ENCODE results near the gene GALT.

The GALT gene

DNA sequence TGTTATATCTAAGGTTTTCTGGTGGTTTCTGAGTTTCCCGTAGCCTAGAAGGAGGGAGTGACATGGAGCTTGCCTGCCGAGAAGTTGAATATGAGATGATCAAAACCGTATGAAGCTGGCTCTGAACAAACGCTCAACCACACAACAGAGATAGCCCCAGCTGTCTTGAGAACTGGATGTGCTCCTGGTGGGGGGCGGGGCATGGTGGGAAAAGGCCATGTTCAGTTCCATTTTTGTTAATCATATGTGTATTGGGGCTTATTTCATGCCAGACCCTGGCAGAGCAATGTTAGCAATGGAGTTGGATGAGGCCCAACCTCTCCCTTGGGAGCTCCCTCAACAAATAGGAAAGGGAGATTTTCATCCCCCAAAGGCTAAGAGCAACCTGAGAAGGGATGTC, 39.8 kb downstream of the GALT start:
- DNase-seq, result no peak

DNA sequence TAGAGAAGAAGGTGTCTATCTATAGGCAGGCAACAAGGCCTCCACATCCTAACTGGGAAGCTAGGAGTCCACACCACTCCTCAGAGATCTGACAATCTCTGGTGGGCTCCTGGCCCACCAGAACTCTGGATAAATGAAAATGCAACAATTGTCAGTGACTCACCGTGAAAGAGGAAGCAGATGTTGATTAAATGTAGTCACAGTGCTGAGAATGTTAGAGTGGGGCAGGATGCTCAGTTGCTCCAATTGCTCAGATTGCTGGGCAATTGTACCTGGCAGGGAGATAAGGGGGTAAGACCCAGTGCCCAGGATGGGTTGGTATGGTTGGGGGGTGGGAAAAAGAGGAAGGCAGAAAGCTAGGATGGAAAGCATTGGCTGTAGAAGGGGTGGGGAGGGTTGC, 40.3 kb downstream of the GALT start:
- DNase-seq, result no peak

DNA sequence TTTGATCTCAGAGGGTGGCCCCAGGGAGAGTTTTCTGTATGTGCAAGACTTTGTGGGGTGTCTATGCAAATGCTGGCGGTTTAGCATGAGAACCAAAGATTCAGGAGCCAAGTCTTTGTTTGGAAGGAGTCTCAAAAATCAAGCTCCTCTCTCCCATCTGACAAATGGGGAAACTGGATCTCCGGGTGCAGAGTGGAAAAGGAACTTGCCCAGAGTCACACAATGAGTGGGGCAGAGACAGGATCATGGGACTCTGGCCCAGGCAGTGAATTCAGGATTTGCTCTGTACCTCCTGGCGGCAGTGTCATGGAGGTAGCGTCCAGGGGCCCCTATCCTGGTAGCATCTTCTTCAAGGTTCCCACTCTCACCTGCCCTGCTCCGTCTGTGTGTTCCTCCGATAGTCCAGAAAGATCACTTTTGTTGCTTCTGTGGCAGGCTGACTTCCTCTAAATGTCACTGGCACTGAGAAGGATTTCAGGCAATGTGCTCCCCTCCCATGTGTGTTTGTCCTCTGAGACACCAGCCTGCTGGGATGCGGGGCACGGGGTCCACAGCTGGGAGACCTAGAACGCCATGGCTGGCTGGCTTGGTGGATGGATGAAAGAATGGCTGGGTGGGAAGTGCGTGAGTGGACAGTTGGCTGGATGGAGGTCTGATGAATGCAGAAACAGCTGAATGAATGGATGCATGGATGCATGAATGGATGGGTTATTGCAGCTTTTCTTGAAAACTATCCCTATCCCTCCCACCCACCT, 41.0 kb downstream of the GALT start:
- DNase-seq, result no peak

DNA sequence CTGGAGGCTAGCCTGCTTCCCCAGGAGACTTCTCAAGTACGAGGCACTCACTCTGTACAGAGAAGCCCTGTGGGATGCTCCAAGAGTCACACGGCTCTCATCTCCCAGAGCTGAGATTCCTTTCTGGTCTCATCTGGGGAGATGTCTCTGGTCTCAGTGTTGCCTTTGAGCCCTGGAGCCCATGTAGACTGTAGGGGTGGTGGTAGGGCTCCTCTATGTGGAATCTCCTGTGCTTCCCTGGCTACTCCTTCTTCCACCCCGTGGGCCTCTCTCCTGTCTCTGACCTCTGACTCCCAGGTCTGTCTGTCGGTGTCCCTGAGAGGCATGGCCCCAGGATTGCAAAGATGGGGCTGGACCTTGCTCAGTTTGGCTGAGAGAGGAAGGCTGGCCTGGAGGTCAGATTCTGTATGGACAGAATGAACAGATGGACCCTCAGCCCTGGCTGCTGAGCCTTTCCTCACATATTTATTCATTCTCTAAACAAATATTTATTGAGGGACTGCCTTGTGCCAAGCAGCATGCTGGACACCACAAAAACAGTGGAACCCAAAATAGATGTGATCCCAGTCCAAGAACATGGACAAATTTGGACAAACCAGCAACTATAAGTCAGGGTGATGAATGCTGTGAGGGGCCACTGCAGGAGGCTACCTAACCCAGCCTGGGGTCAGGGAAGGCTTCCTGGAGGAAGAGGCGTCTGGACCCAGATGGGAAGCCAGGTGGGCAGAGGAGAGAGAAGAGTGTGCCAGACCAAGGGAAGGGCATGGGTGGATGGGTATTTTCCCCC, 42.0 kb downstream of the GALT start:
- DNase-seq, result no peak

DNA sequence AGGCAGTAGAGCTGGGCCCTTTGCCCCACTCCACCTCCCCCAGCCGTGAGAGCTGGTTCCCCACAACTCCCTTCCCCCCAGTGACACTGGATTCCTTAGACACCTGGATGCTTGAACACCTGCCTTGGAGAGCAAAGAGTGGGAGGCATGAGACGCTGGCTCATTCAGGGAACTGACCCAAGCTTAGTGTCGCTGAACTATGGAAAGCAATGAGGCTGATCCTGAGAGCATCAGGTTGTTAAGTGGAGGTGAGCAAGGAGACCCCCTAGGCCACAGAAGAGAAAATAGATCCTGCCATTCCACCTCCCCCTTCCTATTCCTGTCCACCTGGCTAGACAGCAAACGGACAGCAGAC, 42.6 kb downstream of the GALT start:
- DNase-seq, result no peak

DNA sequence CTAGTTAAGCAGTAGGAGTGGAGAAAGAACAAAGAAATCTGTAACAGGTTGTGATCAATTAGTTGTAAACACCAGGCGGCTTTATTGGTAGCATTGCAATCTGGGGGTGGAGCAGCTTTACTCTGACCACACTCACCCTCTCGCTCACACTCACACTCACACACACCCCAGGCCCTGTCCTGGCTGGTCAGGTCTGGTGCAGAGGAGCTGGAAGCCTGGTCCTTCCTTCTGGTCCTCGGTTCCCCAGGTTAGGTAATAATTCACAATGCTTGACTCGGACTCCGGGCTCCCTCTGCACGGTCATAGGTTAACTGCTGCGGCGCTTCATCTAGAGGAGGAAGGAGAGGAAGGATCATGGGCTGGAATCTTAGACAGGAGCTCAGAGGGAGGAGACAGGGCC, 43.0 kb downstream of the GALT start:
- DNase-seq, result no peak

DNA sequence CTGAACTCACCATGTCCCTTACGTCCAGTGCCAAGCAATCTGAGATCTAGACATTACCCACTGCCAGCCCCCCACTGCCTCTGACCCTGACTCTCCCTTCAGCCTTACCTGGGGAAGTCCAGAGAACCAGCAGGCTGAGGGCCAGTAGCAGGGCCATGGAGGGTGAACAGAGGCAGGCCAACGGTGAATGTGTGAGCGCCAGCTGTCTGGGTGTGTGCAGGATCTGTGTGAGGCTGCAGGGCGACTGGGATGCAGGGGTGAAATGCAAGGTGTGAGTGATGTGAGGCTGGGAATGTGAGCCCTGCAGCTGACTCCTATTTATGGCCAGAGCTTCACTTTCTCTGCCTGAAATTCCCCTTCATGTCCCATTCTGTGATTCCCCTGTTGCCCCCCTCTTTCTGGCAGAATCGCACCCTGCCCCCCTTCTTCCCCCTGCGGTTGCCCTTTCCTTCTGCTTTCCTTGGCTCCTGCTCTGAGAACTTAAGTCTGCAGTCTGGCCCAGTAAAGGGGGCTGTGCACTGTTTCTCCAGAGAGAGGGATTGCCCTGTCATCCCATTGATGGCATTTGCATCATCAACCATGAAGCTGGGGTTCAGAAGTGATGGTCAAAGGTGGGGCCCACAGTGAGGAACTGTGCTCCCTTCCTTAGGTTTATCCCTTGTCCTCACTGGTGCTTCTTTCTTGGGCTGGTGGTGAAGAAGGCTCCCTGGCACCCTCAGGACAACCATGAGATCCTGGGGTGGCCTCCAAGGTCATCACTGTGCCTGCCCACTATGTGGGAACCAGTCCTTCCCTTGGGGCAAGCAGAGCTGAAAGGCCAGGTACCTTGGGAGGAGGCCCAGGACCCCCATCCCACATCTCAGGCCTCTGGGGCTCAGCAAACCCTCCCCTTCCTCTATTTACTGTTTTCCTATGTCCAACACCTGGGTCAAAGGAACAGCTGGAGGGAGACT, 44.8 kb downstream of the GALT start, which contains the start of gene CCL19:
CCL19 (minus strand) TSS at position 294 of the 953 bp plus-strand sequence; CDS start at position 157, 137 bp downstream.
- DNase-seq, result no peak

DNA sequence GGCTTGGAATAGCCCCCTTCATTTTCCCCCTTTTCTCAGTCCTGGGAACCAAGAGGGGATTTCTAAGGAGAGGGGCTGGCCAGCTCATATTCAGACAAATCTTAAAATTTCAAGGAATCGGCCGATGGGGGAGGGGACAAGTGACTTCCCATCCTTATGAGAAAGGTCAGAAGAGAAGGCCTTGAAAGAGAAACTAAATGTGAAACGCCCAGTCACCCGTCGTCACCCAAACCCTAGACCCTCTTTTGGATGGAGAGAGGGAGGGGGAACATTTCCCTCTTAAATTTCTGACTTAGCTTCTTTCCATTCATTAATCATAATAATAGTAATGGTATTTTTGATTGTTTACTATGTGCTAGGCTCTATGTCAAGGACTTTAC, 45.5 kb downstream of the GALT start:
- no peak for DNase-seq

DNA sequence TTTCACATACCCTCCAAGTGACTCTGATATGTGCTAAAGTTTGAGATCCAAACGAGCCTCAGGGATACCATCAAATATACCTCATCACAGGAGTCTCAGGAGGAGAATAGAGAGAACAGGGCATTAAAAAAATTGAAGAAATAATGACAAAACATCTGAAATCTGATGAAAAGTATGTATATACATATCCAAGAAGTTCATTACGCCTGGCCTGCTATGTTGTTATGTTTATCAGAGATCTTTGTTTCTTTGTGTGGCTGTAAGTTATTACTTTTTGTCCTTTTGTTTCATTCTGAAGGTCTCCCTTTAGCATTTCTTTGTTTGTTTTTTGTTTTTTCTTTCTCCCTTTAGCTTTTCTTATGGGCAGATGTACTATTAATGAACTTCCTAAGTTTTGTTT, 47.1 kb downstream of the GALT start:
- DNase-seq, result no peak

DNA sequence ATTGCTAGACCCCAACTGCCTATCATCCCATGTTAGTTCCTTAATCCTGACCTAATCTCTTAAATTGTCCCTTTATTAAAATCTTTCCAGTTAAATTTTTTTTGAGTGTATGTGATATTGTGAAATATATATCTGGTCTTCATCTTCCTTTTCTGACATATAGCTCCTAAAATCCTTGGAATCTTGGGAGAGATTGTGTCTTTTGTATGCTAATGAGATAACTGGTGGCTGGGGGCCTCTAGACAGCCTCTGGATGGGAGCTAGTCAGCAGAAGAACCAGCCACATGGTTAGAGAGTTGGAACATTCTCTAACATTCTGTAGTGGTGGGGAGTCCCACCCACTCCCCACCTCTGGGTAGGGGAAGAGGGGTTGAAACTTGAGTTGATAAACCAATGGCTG, 48.3 kb downstream of the GALT start:
- no peak for DNase-seq

Data from DMS 273 treated with DMSO at 0.1 percent for 48 hours (cell line).